ENCODE data around the gene RPL36. TPM values are rescaled to one million over a fixed set of nuclear protein-coding genes. Genes with fewer than 3 reads are reported as not detected.

Gene RPL36
- total RNA-seq, 1 donor from 2014 or later = 1,000 TPM

- no peak overlapping the region for H3K27ac Mint-ChIP-seq
- no peaks in the 10 kb centered on the region for H3K4me1 Mint-ChIP-seq (ENCODE audit: low read depth)
- peaks cover 20% of the 10 kb centered on the region for H3K36me3 Mint-ChIP-seq (ENCODE audit: low read depth)
- no peaks in the 10 kb centered on the region for H3K9me3 Mint-ChIP-seq
- no peaks in the 10 kb centered on the region for H3K27me3 Mint-ChIP-seq (ENCODE audit: insufficient read depth)
- no peak overlapping the region for H3K4me3 Mint-ChIP-seq
- no peak for DNase-seq (ENCODE audit: low spot score)
- intact Hi-C loops (cut with micrococcal nuclease) = no loop called here
Observed at GRCh38 chr19:5707576-5708575, 17.8 kb downstream of the RPL36 start.

- no peak overlapping the region for H3K27ac Mint-ChIP-seq
- H3K9me3 Mint-ChIP-seq = no peaks in the 10 kb centered on the region
- peaks cover 26% of the 10 kb centered on the region for H3K36me3 Mint-ChIP-seq (ENCODE audit: low read depth)
- H3K4me3 Mint-ChIP-seq = no peak overlapping the region
- H3K4me1 Mint-ChIP-seq (ENCODE audit: low read depth) = peaks cover 4% of the 10 kb centered on the region
- DNase-seq (ENCODE audit: low spot score) = no peak
- intact Hi-C loops (cut with micrococcal nuclease) = no loop called here
- H3K27me3 Mint-ChIP-seq (ENCODE audit: insufficient read depth) = no peaks in the 10 kb centered on the region
Observed at GRCh38 chr19:5711025-5711424, 20.9 kb downstream of the RPL36 start.

GRCh38 chr19:5711713-5712161, 21.6 kb downstream of the RPL36 start:
- no peak for DNase-seq (ENCODE audit: low spot score)
- intact Hi-C loops (cut with micrococcal nuclease) = no loop called here
- Mint-ChIP-seq H3K4me3 (no peak overlapping the region), H3K9me3 (no peaks in the 10 kb centered on the region), H3K36me3 (ENCODE audit: low read depth) (peaks cover 26% of the 10 kb centered on the region), H3K27me3 (ENCODE audit: insufficient read depth) (no peaks in the 10 kb centered on the region), H3K27ac (no peak overlapping the region), H3K4me1 (ENCODE audit: low read depth) (peaks cover 4% of the 10 kb centered on the region)

GRCh38 chr19:5713228-5713627, 23.1 kb downstream of the RPL36 start:
- no peaks in the 10 kb centered on the region for H3K9me3 Mint-ChIP-seq
- DNase-seq (ENCODE audit: low spot score) = no peak
- H3K27me3 Mint-ChIP-seq (ENCODE audit: insufficient read depth) = no peaks in the 10 kb centered on the region
- H3K36me3 Mint-ChIP-seq (ENCODE audit: low read depth) = peaks cover 29% of the 10 kb centered on the region
- peaks cover 17% of the 10 kb centered on the region for H3K4me1 Mint-ChIP-seq (ENCODE audit: low read depth)
- no peak overlapping the region for H3K27ac Mint-ChIP-seq
- intact Hi-C loops (cut with micrococcal nuclease) = no loop called here
- no peak overlapping the region for H3K4me3 Mint-ChIP-seq

- no peak for DNase-seq (ENCODE audit: low spot score)
- Mint-ChIP-seq H3K4me3 (no peak overlapping the region), H3K4me1 (ENCODE audit: low read depth) (peaks cover 25% of the 10 kb centered on the region), H3K27ac (no peak overlapping the region), H3K36me3 (ENCODE audit: low read depth) (peaks cover 35% of the 10 kb centered on the region), H3K27me3 (ENCODE audit: insufficient read depth) (peaks cover 2% of the 10 kb centered on the region), H3K9me3 (no peaks in the 10 kb centered on the region)
- intact Hi-C loops (cut with micrococcal nuclease) = no loop called here
Observed at GRCh38 chr19:5714816-5715215, 24.7 kb downstream of the RPL36 start.

- DNase-seq (ENCODE audit: low spot score) = no peak
- Mint-ChIP-seq H3K9me3 (no peaks in the 10 kb centered on the region), H3K27me3 (ENCODE audit: insufficient read depth) (peaks cover 2% of the 10 kb centered on the region), H3K4me3 (peak overlapping the region; percentile 98), H3K36me3 (ENCODE audit: low read depth) (peaks cover 29% of the 10 kb centered on the region), H3K27ac (peak overlapping the region; percentile 96), H3K4me1 (ENCODE audit: low read depth) (peaks cover 25% of the 10 kb centered on the region)
- intact Hi-C loops (cut with micrococcal nuclease) = no loop called here
Observed at GRCh38 chr19:5717215-5717935, 27.3 kb downstream of the RPL36 start.

- Mint-ChIP-seq H3K4me1 (ENCODE audit: low read depth) (peaks cover 25% of the 10 kb centered on the region), H3K9me3 (no peaks in the 10 kb centered on the region), H3K36me3 (ENCODE audit: low read depth) (peaks cover 26% of the 10 kb centered on the region), H3K27me3 (ENCODE audit: insufficient read depth) (peaks cover 2% of the 10 kb centered on the region), H3K4me3 (peak overlapping the region; percentile 98), H3K27ac (peak overlapping the region; percentile 96)
- DNase-seq (ENCODE audit: low spot score) = no peak
- intact Hi-C loops (cut with micrococcal nuclease) = no loop called here
Observed at GRCh38 chr19:5718037-5718578, 28.0 kb downstream of the RPL36 start.

- Mint-ChIP-seq H3K36me3 (ENCODE audit: low read depth) (peaks cover 22% of the 10 kb centered on the region), H3K9me3 (no peaks in the 10 kb centered on the region), H3K4me3 (peak overlapping the region; percentile 98), H3K27ac (peak overlapping the region; percentile 96), H3K4me1 (ENCODE audit: low read depth) (peaks cover 25% of the 10 kb centered on the region), H3K27me3 (ENCODE audit: insufficient read depth) (peaks cover 3% of the 10 kb centered on the region)
- intact Hi-C loops (cut with micrococcal nuclease) = no loop called here
- peak; percentile 48 for DNase-seq (ENCODE audit: low spot score)
Observed at GRCh38 chr19:5718579-5719273, 28.6 kb downstream of the RPL36 start.

- Mint-ChIP-seq H3K27me3 (ENCODE audit: insufficient read depth) (peaks cover 3% of the 10 kb centered on the region), H3K36me3 (ENCODE audit: low read depth) (peaks cover 17% of the 10 kb centered on the region), H3K9me3 (no peaks in the 10 kb centered on the region), H3K4me3 (peak overlapping the region; percentile 98), H3K4me1 (ENCODE audit: low read depth) (peaks cover 25% of the 10 kb centered on the region), H3K27ac (peak overlapping the region; percentile 96)
- intact Hi-C loops (cut with micrococcal nuclease) = no loop called here
- DNase-seq (ENCODE audit: low spot score) = peak; percentile 8
Observed at GRCh38 chr19:5719274-5719960, 29.3 kb downstream of the RPL36 start.

- Mint-ChIP-seq H3K9me3 (no peaks in the 10 kb centered on the region), H3K27ac (peak within 1 kb of the TSS; percentile 96), H3K36me3 (ENCODE audit: low read depth) (peaks cover 17% of the 10 kb centered on the region), H3K4me3 (peak within 1 kb of the TSS; percentile 98), H3K4me1 (ENCODE audit: low read depth) (peaks cover 25% of the 10 kb centered on the region), H3K27me3 (ENCODE audit: insufficient read depth) (peaks cover 6% of the 10 kb centered on the region)
- intact Hi-C loops (cut with micrococcal nuclease) = loop anchor here (1.0 to 2.0 kb wide), 7 partner anchors 30 to 259 kb away; partner anchors contain the start of genes MICOS13, RANBP3, RPL36 and SAFB2
- peak; percentile 98 for DNase-seq (ENCODE audit: low spot score)
Observed at GRCh38 chr19:5719961-5720790, 30.1 kb downstream of the RPL36 start, which contains the start of the genes CATSPERD and LONP1. Gene CATSPERD, plus strand, starts transcription at chr19:5720637. Its CDS starts 101 bp downstream, at chr19:5720738. Gene LONP1, minus strand, starts transcription at chr19:5720146. Its CDS starts 14 bp downstream, at chr19:5720132.

- Mint-ChIP-seq H3K27me3 (ENCODE audit: insufficient read depth) (peaks cover 7% of the 10 kb centered on the region), H3K4me3 (no peak overlapping the region), H3K27ac (no peak overlapping the region), H3K4me1 (ENCODE audit: low read depth) (no peaks in the 10 kb centered on the region), H3K36me3 (ENCODE audit: low read depth) (no peaks in the 10 kb centered on the region), H3K9me3 (no peaks in the 10 kb centered on the region)
- no peak for DNase-seq (ENCODE audit: low spot score)
- intact Hi-C loops (cut with micrococcal nuclease) = no loop called here
Observed at GRCh38 chr19:5727453-5728050, 37.5 kb downstream of the RPL36 start.

All from activated T-helper 1 cell treated with anti-CD3 and anti-CD28 coated beads, Interleukin-12 subunit alpha, Interleukin-12 subunit beta, Interleukin-2, Interleukin-4 antibody, amounts not matched to agents 30 ng/mL and 10 ng/mL and 1 ng/mL, durations not matched to agents 14 hours and 24 hours and 36 hours (primary cell).